ENCODE measurements around the gene MAD2L1BP. TPM values are rescaled to one million over a fixed set of nuclear protein-coding genes. Genes with fewer than 3 reads are reported as not detected.

MAD2L1BP gene
- total and polyA plus RNA-seq, 2 of the 13 experiments (the other 11 are each of a cell fraction or from before 2014, with no cell fraction given): 54.2 to 55.5 TPM

- no peak for TF ChIP-seq KIAA2018 (CRISPR knock-in tag; IDR thresholded peaks at IDR 0.05; ENCODE audit: borderline replicate concordance)
- TF ChIP-seq ZZZ3 (CRISPR knock-in tag; IDR thresholded peaks at IDR 0.05; ENCODE audit: borderline replicate concordance): no peak
- no peak for TF ChIP-seq HNRNPLL (IDR thresholded peaks at IDR 0.05; ENCODE audit: low read depth, low read length, poor library complexity, severe bottlenecking)
- TF ChIP-seq ARHGAP35 (CRISPR knock-in tag; IDR thresholded peaks at IDR 0.05; ENCODE audit: borderline replicate concordance): no peak
- no peak for TF ChIP-seq TMF1 (CRISPR knock-in tag; IDR thresholded peaks at IDR 0.05; ENCODE audit: low read depth)
- no peak for TF ChIP-seq FOXC1 (CRISPR knock-in tag; IDR thresholded peaks at IDR 0.05; ENCODE audit: borderline replicate concordance)
- TF ChIP-seq ZBTB33 (CRISPR knock-in tag; IDR thresholded peaks at IDR 0.05): no peak; the same call in 1 of the 2 replicates
- no peak for TF ChIP-seq HDAC2 (CRISPR knock-in tag; IDR thresholded peaks at IDR 0.05)
- TF ChIP-seq ZBTB38 (CRISPR knock-in tag; IDR thresholded peaks at IDR 0.05): 0 out of 2 replicates have a peak, but pooled peaks have one; percentile 23
- TF ChIP-seq AHDC1 (CRISPR knock-in tag; IDR thresholded peaks at IDR 0.05; ENCODE audit: borderline replicate concordance): no peak
- TF ChIP-seq TAF1 (CRISPR knock-in tag; IDR thresholded peaks at IDR 0.05): no peak
- TF ChIP-seq ZNF747 (CRISPR knock-in tag; IDR thresholded peaks at IDR 0.05; ENCODE audit: borderline replicate concordance): no peak
These were observed 4.6 kb downstream of the MAD2L1BP start (continued) for GRCh38 chr6:43639984-43640800.
